Upper lobe of left lung (tissue), 6 donors: ENCODE measurements around the gene ZBTB47. TPM values are rescaled to one million over a fixed set of nuclear protein-coding genes. Genes with fewer than 3 reads are reported as not detected.

ENCODE experiments used
- ATAC-seq, 2 donors: fragments of 200-7000 bp; cut with Tn5 transposase; one replicate each; pipeline ENCODE4 v1.9.1; 2022; ENCODE audit warnings: mild to moderate bottlenecking in 2 of 2, moderate library complexity in 2 of 2; ENCODE audit not compliant: low FRiP score in 2 of 2
- DNase-seq, 2 donors: peaks; one replicate each; pipeline ENCODE4 v3.0.0-alpha.2; 2019 to 2020
- H3K27ac ChIP-seq, 4 donors: fragments of 200-600 bp; sonication (generic); one replicate each; pipeline ENCODE4 v1.5.1; 2016 to 2019
- H3K27me3 ChIP-seq, 4 donors: fragments of 200-600 bp; sonication (generic); one replicate each; pipeline ENCODE4 v1.5.1; 2017 to 2019
- H3K36me3 ChIP-seq, 4 donors: fragments of 200-600 bp; sonication (generic); one replicate each; pipeline ENCODE4 v1.5.1; 2016 to 2019
- H3K4me1 ChIP-seq, 4 donors: fragments of 200-600 bp; sonication (generic); one replicate each; pipeline ENCODE4 v1.5.1; 2018 to 2019
- H3K4me3 ChIP-seq, 4 donors: fragments of 200-600 bp; sonication (generic); one replicate each; pipeline ENCODE4 v1.5.1; 2017 to 2019; ENCODE audit warnings: mild to moderate bottlenecking in 2 of 4, moderate library complexity in 1 of 4
- H3K9me3 ChIP-seq, 4 donors: fragments of 200-600 bp; sonication (generic); one replicate each; pipeline ENCODE4 v1.5.1; 2018 to 2019
- CTCF ChIP-seq, 6 experiments: fragments of 450-650 bp in 4 of 6; fragments of 200-600 bp in 2 of 6; sonication (generic) in 2 of 6; IDR thresholded peaks; one replicate each; pipeline ENCODE4 v1.5.1; 2016 to 2019; ENCODE audit warnings: antibody characterized with exemption in 6 of 6
- EP300 ChIP-seq, 4 donors: sonication (generic); formaldehyde crosslinking; IDR thresholded peaks; one replicate each; pipeline ENCODE4 v1.5.1; 2017; ENCODE audit warnings: antibody characterized with exemption in 4 of 4, control low read depth in 2 of 4
- POLR2A ChIP-seq, 4 donors: fragments of 450-650 bp; IDR thresholded peaks; one replicate each; pipeline ENCODE4 v1.5.1; 2016 to 2017; ENCODE audit warnings: antibody characterized with exemption in 4 of 4, mild to moderate bottlenecking in 2 of 4
- POLR2AphosphoS5 ChIP-seq, 2 donors: sonication (generic); formaldehyde crosslinking; IDR thresholded peaks; one replicate each; pipeline ENCODE4 v1.5.1; 2017; ENCODE audit warnings: antibody characterized with exemption in 2 of 2
- WGBS, 2 donors: methylation state at CpG; one replicate each; pipeline ENCODE4 v1.1.5; 2017 to 2018; 5-methylcytosine and 5-hydroxymethylcytosine counted together
- total RNA-seq, 6 donors: library from RNA; depleted of rRNA in 4 of 6; stranded (reverse); fragments of >200 nt in 4 of 6; gene quantifications; one replicate each; pipeline versions ENCODE4 v1.1.0 to v1.2.1, GENCODE V29; 2016 to 2021
- donor health status: DM: no; HTN: no; CAD: no; lungs with moderate emphysema.
- donor health status: DM: no; HTN: yes; CAD: no; lungs with severe emphysema.

The ZBTB47 gene
- total RNA-seq, 6 donors from 2014 or later, result 25.1 to 35.8 (median 29.9) TPM

GRCh38 chr3:42660898-42661297, 7.4 kb downstream of the ZBTB47 start:
- Histone ChIP-seq H3K27ac (no peak overlapping the region), H3K4me3 (no peak overlapping the region), H3K9me3 (no peaks in the 10 kb centered on the region), H3K4me1 (peaks cover 0 to 4% (median 2%) of the 10 kb centered on the region in 4 donors), H3K27me3 (no peaks in the 10 kb centered on the region), H3K36me3 (peaks cover 0 to 23% (median 10%) of the 10 kb centered on the region in 4 donors)
- DNase-seq (no peak), ATAC-seq (no peak)
- TF ChIP-seq POLR2AphosphoS5 (IDR thresholded peaks at IDR 0.05) (no peak), POLR2A (IDR thresholded peaks at IDR 0.05) (no peak), CTCF (IDR thresholded peaks at IDR 0.05) (no peak), EP300 (IDR thresholded peaks at IDR 0.05) (no peak)
- 70 to 77% methylated on average over 4 of the region's 4 CpGs for WGBS, 2 donors

- Histone ChIP-seq H3K4me1 (peaks cover 0 to 5% (median under 1%) of the 10 kb centered on the region in 4 donors), H3K27ac (no peak overlapping the region), H3K27me3 (no peaks in the 10 kb centered on the region), H3K9me3 (no peaks in the 10 kb centered on the region), H3K4me3 (no peak overlapping the region), H3K36me3 (peaks cover 0 to 23% (median 10%) of the 10 kb centered on the region in 4 donors)
- ATAC-seq (no peak), DNase-seq (no peak)
- TF ChIP-seq POLR2AphosphoS5 (IDR thresholded peaks at IDR 0.05), result no peak
- no peak for TF ChIP-seq EP300 (IDR thresholded peaks at IDR 0.05)
- TF ChIP-seq CTCF (IDR thresholded peaks at IDR 0.05), result no peak
- TF ChIP-seq POLR2A (IDR thresholded peaks at IDR 0.05), result no peak
- WGBS, 2 donors, result 90 to 93% methylated on average over 4 to 5 of the region's 5 CpGs
Measured at GRCh38 chr3:42661593-42662022, 8.1 kb downstream of the ZBTB47 start.

- Histone ChIP-seq H3K27me3 (no peaks in the 10 kb centered on the region), H3K4me3 (no peak overlapping the region), H3K27ac (no peak overlapping the region), H3K36me3 (peaks cover 0 to 23% (median 10%) of the 10 kb centered on the region in 4 donors), H3K9me3 (no peaks in the 10 kb centered on the region), H3K4me1 (peaks cover 0 to 6% (median 2%) of the 10 kb centered on the region in 4 donors)
- no peak for TF ChIP-seq EP300 (IDR thresholded peaks at IDR 0.05)
- no peak for ATAC-seq
- DNase-seq, result no peak
- WGBS, 2 donors, result 85 to 90% methylated on average over 4 to 6 of the region's 7 CpGs
Measured at GRCh38 chr3:42662037-42662812, 8.7 kb downstream of the ZBTB47 start.

- no peak for ATAC-seq
- TF ChIP-seq POLR2AphosphoS5 (IDR thresholded peaks at IDR 0.05) (no peak), POLR2A (IDR thresholded peaks at IDR 0.05) (no peak), CTCF (IDR thresholded peaks at IDR 0.05) (no peak), EP300 (IDR thresholded peaks at IDR 0.05) (no peak)
- DNase-seq, result no peak
- peaks cover 0 to 23% (median 9%) of the 10 kb centered on the region in 4 donors for H3K36me3 ChIP-seq
- H3K4me3 ChIP-seq, result no peak overlapping the region
- WGBS, 2 donors, result 85 to 88% methylated on average over 6 to 8 of the region's 12 CpGs
- no peaks in the 10 kb centered on the region for H3K9me3 ChIP-seq
- H3K4me1 ChIP-seq, result peaks cover 0 to 6% (median 3%) of the 10 kb centered on the region in 4 donors
- H3K27me3 ChIP-seq, result no peaks in the 10 kb centered on the region
- no peak overlapping the region for H3K27ac ChIP-seq
Measured at GRCh38 chr3:42662813-42663535, 9.5 kb downstream of the ZBTB47 start.
